ELF-1 (cell line): ENCODE results near the gene SNRK.

ENCODE experiments used
- DNase-seq: peaks from one replicate; pipeline ENCODE4 v3.0.0-alpha.2; 2016; ENCODE audit warnings: low read depth, low spot score

SNRK gene, protein sequence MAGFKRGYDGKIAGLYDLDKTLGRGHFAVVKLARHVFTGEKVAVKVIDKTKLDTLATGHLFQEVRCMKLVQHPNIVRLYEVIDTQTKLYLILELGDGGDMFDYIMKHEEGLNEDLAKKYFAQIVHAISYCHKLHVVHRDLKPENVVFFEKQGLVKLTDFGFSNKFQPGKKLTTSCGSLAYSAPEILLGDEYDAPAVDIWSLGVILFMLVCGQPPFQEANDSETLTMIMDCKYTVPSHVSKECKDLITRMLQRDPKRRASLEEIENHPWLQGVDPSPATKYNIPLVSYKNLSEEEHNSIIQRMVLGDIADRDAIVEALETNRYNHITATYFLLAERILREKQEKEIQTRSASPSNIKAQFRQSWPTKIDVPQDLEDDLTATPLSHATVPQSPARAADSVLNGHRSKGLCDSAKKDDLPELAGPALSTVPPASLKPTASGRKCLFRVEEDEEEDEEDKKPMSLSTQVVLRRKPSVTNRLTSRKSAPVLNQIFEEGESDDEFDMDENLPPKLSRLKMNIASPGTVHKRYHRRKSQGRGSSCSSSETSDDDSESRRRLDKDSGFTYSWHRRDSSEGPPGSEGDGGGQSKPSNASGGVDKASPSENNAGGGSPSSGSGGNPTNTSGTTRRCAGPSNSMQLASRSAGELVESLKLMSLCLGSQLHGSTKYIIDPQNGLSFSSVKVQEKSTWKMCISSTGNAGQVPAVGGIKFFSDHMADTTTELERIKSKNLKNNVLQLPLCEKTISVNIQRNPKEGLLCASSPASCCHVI

DNA sequence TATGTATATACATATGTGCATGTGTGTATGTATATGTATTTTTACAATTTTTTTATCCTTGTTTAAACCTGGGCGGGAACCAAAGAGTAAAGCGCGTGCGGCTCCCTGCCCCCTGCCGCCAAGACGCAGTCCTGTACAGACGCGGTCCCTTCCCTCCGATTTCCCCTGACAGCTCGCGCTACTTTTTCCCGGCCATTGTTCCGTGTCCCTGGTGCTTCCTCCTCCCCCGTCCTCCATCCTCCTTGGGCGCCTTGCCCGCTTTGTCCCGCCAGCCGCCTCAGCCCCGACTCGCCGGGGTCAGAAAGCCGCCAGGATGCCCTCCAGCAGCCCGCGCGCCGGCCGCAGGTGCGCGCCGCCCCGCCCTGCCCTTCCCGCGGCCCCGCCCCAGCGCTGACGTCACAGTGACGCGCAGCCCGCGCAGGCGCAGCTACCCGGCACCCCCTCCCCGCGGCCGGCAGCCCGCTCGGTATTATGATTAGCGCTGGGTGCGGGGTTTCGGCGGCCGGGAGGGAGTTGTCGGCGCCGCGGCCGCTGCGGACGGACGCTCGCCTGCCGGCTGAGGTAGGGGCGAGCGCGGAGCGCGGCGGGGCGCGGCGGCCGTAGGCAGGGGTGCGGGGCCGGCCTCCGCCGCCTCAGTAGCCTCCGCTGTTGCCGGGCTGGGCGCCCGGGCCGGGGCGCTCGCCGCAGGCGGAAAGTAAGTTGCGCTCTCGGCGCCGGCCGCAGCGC is at the start of gene SNRK:
TSS of gene SNRK (plus strand) at position 426 of the 726 bp plus-strand sequence. CDS start 16,664 bp downstream, outside the sequence.
- peak; percentile 88 for DNase-seq

DNA sequence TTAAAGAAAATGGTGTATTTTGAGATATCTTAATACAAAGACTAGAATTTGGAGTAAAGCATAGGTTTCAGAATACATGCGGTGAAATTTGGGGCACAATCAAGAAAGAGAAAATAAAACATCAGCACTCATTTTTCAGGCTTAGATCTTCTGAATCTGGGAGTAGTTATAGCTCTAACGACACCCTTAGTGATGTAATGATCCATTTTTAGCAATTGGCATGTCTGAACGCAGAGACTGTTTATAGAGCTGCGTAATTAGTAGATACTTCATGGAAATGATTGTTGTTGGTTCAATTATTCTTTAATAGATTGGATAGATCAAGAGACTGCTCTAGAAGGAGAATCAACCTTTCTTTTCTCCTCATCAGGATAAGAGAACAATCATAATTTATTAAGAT is 47.5 kb upstream of the SNRK start:
- DNase-seq, result no peak

DNA sequence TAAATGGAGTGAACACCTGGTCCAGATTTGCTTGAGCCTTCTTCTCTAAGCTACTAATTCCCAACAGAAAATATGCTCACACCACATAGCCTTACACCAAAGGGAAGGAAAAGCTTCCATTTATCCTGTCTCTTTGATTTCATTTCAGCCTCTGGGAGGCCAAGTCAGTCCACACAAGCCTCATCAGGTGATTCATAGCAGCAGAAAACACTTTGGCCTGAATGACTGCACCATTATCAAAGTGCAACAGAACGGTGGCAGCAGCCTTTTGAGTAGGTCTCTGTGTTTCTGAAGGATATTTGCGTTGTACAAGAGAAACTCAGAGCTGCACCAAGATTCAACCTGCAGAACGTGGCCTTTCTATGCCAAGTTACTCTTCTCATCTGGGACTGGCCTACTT is 46.6 kb upstream of the SNRK start:
- DNase-seq, result no peak

DNA sequence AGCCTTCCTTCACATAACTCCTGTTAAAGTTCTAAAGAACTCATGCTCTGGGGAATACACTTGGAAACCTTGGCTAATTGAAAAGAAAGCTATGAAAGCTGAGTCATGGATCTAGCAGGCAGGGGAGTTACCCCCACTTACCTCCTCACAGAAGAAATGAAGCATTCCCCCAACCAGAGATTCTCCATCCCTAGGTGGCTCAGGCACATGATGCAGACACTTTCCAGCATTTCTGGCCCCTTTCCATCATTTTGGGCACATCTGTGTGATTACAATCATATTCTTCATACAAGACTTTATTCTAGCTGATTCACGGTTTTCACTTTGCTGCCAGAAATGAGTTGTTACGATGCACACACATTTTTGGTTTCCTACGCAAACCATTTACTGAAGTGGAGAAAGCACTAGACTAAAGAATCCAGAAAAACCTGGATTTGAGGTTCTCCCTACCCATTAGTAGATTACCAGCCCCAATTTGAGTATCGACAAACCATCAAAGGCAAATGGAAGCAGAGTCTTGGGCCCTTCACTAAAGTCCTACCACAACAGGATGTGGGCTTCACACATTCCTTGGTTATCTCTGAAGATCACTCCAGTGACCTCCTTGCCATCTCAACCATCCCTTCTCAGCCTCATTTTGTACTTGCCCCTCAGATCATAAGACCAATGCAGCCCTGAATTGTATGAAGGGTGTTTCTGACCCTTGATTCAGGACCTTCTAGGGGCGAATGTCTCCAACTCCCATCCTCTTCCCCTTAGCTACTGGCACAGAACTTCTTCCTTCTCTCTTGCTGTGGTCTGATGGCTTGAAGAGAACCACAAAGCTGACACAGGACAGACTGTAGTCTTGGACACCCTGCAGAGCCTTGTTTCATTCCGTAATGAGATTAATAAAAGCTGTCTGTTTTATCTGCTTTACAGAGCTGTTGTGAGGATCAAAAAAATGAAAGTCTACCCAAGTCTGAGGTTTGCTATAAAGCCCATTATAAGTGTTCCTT is 42.5 kb upstream of the SNRK start:
- no peak for DNase-seq

DNA sequence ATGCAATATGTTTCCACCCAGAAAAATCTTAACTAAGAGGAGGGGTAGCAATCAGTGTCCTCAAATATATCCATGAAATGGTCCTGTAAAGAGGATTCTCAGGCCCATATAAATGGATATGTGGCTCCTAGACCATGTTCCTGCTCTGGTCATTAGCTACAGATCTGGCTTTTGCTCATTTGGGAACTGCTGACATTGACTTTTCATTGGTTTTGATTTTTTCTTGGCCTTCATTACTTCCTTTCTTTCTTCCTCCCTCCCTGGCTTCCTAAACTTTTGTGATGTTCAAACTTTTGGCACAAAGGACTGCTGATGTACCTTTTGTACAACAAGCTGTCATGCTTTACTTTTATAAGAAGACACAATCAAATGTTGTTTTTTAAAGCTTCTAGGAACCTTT is 41.6 kb upstream of the SNRK start:
- no peak for DNase-seq

DNA sequence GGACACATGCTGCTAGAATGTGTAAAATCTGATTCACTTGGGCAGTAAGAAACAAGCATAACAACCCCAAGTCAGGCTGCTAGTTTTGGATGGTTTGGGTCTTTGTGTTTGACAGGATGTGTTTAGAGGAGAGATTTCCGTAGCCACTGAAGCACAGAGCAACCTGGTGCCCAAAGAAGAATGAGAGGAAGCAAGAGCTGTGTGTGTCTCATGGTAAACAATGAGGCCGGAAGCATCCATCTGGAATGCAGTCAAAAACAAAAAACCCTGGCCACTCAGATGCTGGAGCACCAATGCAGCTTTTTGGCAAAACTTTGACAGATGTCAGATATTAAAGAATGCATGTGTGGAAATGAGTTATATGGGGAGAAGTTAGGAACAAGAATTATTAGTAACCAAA is 39.4 kb upstream of the SNRK start:
- peak; percentile 9 for DNase-seq

DNA sequence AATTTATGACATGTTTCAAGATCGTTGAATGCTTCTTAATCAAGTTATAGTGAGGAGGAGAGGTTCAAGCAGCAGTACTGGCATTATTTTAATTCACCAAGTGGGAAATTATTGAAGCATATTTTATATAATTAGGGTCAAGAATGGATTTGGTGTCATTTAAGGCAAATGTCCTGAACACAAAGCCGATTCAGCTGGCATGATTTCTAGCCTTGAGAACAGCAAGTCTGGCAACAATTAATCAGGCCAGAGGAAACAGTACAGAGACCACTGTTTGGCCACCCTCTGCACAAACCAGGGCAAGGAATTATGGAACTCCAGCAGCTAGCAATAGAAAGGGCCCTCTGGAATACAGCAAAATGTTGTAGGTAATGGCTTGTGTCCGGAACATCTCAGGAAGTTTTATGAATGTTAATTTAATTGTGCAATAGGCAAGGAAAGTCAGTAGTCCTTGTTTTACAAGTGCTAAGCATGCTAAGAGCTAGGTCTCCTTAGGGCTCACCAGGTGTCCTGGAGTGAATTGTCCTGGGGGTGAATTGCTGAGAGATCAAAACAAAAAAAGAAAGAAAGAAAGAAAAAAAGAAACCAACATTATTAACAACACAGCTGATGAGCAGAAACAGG is 38.7 kb upstream of the SNRK start:
- DNase-seq, result peak; percentile 5

DNA sequence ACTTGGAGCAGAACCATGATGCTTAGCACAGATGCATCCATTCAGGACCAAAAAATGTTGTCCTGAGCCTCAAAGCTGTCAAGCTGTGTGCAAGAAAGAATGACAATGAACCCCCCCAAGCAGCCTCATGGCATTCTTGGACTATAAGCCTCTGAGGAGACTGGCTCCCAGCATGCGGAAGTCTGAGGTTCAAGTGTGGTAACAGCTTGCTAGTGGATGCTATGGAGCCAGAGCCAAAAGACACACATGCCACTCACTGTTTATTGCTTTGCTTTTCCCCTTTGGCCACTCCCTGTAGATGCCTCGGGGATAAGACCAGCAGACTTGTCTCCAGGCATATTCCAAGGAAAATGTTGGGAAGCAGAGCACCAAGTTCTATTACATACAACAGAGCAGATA is 38.2 kb upstream of the SNRK start:
- DNase-seq, result peak; percentile 30

DNA sequence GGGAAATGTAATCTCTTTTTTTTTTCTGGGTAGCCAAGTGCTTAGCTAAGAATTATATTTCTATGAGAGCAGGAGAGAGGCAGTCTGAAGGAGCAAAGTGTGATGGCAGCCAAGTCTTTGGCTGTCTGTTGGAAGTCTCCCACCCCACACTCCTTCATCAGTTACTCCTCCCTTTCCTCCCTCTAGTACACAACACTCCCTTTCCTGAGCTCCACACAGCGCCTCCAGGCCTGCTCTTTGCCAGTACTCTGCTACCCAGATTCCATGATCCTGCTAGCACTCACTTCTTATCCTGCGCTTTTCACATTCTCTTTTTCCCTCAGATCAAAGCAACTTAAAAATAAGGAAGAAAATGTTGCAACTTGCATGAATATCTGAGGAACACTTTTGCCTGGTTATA is 37.4 kb upstream of the SNRK start:
- no peak for DNase-seq

DNA sequence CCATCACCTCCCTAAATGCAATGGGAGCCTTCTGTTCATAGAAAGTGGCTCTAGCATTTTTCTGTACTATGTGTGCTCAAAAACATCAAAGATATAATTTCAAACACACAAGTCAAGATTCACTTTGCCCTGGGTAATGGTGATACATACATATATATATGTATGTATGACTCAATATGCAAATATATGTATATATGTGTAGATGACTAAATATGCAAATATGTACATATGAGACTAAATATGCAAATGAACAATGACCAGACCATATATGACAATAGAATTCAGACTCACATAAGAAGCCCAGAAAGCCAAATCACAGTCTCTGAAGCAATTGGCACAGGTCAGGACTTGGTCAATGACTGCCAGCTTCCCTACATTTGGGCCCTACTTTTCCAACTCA is 36.9 kb upstream of the SNRK start:
- no peak for DNase-seq

DNA sequence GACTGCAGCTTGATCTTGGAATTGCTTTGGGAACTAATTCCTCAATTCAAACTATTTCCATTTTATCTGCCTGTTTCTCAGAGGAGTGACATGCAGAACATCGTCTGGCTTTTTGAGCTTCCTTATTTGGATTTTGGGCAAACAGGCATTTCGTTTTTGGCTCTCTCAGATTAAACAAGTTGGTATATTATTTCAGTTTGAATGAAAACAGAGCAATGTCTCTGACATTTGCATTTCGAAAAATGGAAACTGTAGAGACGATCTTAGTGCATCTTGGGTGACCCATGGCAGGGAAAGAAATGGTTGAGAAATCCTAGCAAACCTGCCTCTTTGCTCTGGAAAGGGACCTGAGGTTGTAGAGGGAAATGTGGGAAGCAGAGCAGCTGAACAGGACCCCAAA is 33.0 kb upstream of the SNRK start:
- no peak for DNase-seq

DNA sequence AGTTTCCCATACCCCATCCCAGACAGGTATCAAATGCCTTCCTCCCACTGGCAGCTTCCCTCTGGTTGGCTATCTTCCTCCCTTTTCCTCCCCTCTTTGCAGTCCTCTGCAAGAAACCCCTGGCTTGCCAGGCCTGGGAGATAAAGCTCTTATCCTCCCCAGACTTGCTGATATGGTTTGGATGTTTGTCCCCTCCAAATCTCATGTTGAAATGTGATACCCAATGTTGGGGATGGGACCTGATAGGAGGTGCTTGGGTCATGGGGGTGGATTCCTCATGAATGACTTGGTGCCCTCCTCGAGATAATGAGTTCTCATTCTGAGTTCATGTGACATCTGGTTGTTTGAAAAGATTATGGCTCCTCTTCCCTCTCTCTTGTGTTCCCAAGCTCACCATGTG is 32.2 kb upstream of the SNRK start:
- DNase-seq, result no peak

DNA sequence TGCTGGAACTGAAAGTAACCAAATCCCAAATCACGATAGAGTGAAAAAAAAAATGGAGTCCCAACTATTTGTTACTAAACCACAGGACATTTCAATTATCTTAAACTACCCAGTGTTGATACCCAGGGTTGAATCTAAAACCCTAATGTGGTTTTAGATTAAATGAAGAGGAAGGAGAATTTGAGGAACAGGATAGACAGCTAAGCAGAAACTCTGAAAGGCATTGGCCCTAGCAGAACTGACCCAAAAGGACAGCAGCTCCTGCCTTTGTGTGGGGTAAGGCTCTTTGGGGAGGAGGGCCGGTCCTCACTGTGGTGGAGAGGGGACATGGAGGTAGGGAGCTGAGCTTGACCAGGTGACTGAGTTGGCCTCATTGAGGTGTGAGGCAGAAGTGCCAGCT is 30.7 kb upstream of the SNRK start:
- DNase-seq, result no peak

DNA sequence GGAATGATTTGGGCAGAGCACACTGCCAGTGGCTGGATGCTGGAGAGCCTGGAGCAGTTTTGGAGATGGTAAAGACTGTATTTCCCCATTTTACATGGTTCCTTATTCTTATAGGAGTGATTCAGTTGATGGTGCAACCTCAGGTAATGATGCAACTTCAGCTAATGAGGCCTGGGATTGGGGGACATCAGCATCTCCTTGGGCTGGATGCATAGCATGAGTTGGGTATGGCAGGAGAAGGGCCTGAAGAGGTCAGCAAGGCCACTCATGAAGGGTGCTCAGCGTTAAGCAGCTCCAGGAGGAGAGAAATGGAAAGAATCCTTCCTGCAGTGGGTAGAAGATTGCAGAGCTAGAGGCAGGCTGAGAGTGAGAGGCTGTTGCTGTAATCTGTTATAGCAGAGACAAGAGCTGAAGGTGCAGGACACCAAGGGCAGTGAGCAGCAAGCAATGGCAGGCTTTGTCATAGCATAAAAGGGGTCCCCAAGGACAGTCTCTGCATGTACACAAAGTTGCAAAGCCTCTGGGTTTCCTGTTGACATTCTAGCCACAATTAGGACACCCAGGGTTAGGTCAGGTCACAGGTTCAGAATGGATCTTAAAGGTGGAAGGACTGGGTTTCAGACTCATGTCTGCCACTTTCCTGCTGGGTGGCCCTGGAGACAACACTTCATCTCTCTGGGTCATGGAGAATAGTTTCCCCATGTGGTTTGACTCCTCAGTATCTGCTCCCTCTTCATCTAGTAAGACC is 29.5 kb upstream of the SNRK start:
- no peak for DNase-seq

DNA sequence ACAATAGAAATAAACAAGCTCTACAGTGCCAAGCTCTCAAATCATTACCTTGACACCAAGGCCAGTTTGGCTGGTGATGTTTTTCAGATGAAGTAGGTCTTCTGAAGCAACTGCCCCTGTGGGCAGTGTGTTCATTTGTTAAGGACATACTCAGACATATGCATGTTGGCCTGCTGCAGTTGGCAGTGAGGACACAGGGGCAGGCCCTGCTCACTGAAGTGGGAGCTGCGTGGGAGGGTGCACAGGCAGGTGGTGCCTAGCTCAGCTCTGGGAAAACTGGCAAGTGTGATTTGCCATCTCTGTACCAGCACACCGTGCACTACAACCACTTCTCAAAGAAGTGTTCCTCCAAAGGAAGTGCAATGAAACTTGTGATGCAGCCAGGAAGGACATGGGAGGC is 28.5 kb upstream of the SNRK start:
- DNase-seq, result no peak

DNA sequence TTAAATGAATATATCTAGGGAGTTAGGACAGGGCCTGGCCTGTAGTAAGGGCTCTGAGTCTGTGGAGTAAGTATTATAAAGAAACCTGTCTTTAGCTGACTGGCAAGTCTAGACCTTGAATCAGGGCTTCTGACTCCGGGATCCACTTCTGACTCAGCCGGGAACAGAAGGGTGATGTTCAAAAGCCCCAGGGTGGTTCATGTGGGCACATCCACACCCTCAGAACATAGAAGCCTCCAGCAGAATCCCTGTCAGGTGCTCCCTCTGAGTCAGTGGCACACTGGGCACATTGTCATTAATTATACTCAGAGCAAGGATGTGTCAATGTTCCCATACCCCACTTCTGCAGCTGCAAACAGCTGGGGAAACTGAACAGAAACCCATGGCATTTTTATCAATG is 26.7 kb upstream of the SNRK start:
- no peak for DNase-seq

DNA sequence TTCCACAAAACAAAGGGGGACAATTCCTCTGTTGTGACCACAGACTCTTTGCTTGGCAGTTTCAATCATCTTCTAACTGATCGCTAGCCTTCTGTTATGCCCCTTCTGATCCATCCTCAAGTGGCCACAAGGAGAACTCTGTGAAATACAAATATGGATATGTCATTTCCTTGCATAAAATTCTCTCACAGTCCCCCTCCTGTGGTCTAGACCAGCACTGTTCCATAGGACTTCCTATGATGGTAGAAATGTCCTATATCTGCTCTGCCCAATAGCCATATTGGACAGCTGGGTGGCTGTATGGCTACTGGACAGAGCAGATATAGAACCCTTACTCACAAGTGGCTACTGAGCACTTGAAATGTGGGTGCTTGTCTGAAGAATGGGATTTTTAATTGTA is 25.9 kb upstream of the SNRK start:
- DNase-seq, result no peak

DNA sequence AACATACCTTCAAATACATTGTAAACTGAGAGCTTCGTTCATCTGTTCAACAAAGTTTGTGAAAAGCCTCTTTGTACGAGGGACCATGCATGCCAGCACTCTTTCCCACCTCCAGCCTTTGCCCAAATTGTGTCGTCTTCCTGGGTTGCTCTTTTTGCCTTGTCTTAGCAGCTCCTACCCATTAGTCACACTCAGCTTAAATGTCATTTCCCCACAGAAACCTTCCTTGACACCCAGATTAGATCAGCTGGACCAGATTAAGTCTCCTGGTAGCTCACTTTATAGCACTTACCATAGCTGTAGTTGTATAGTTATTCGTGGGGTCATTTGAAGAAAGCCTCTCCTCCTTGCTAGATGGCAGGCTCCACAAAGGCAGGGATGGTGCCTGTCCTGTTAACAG is 24.1 kb upstream of the SNRK start:
- DNase-seq, result no peak

DNA sequence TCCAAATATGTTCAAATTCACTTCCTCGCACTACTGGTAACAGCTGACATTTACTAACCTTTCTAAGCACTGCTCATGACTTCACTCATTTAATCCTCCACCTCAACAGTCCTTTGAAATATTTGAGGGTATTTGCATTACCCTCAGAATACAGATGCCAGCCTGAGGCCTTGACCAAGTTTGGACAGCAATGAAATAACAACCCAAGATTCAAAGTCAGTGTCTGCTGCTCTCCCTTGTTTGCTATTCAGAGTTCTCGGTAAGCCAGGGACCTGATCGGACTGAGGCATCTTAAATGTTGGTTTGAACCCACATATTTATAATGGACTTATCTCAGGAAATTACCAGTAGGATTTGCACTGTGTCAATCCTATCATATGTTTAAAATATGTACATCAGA is 19.9 kb upstream of the SNRK start:
- DNase-seq, result no peak

DNA sequence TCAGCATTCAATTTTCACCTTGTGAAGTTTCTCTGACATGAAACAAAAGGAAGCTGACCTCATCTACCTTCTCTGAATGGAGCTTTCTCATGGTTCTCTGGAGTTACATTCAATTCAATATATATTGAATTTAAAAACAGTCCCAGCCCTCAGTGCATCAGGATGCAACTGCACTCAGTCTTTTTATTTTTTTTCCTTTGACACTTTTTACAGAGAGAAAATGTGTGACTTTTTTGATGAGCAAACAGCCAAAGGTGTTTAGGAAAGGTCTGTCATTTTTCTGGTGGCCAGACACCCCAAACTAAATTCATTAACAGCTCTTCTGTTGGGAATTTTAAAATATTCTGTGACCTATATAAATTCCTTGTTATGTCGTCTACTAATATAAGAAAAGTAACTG is 19.3 kb upstream of the SNRK start:
- no peak for DNase-seq
